ENCODE results near the gene NDRG3. TPM values are rescaled to one million over a fixed set of nuclear protein-coding genes. Genes with fewer than 3 reads are reported as not detected.

NDRG3 gene
- polyA plus RNA-seq, 1 experiment: 39.5 TPM

DNA sequence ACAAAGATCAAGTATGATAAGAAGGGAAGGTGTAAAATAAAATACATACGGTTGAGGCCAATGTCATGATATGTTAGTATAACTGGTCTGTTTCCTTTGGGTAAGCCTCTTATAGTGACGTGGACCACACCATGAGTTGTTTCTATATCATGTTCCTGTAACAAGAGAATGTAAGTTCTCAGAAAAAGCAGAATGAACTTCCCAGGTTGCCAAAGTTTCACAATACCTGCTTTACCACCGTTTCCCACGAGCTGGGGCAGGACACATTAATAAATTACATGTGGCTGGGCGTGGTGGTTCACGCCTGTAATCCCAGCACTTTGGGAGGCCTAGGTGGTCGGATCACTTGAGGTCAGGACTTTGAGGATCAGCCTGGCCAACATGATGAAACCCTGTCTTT is 57.3 kb downstream of the NDRG3 start:
- Histone ChIP-seq H3K27ac (ENCODE audit: low read depth, low read length) (no peak overlapping the region), H3K27me3 (ENCODE audit: control insufficient read depth, insufficient read depth, low read length) (no peaks in the 10 kb centered on the region), H3K4me3 (ENCODE audit: low read depth, low read length) (no peak overlapping the region), H3K9me3 (ENCODE audit: control insufficient read depth, insufficient read depth, low read length) (no peaks in the 10 kb centered on the region)
- ChIA-PET CTCF (interaction anchor here (0.7 kb wide), 1 partner anchor 14 kb away, joined by 3 read pairs; no protein-coding TSS in a partner anchor), POLR2A (no interaction called here)
- TF ChIP-seq, protein P1, sequence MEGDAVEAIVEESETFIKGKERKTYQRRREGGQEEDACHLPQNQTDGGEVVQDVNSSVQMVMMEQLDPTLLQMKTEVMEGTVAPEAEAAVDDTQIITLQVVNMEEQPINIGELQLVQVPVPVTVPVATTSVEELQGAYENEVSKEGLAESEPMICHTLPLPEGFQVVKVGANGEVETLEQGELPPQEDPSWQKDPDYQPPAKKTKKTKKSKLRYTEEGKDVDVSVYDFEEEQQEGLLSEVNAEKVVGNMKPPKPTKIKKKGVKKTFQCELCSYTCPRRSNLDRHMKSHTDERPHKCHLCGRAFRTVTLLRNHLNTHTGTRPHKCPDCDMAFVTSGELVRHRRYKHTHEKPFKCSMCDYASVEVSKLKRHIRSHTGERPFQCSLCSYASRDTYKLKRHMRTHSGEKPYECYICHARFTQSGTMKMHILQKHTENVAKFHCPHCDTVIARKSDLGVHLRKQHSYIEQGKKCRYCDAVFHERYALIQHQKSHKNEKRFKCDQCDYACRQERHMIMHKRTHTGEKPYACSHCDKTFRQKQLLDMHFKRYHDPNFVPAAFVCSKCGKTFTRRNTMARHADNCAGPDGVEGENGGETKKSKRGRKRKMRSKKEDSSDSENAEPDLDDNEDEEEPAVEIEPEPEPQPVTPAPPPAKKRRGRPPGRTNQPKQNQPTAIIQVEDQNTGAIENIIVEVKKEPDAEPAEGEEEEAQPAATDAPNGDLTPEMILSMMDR (IDR thresholded peaks at IDR 0.05; ENCODE audit: low read depth, low read length): no peak
- no peak for DNase-seq (ENCODE audit: low read depth, low spot score)

DNA sequence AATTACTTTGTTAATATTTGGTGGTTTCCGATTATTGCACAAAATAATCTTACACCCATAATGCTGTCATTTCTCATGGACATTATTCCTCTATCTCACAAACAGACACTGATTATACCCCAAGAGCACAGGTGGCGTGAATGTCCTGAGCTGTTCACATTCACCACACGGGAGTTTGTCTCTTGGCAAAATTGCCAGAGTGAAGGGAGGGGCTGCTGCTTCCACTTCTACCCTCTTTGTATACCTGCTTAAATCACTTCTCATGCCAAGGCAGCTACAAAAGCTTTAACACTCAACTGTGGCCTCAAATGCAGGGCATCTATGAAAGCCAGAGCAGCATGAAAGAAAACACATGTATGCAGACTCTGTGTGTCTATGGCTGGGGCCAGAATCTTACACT is 58.0 kb downstream of the NDRG3 start:
- Histone ChIP-seq H3K9me3 (ENCODE audit: control insufficient read depth, insufficient read depth, low read length) (no peaks in the 10 kb centered on the region), H3K27me3 (ENCODE audit: control insufficient read depth, insufficient read depth, low read length) (no peaks in the 10 kb centered on the region), H3K4me3 (ENCODE audit: low read depth, low read length) (no peak overlapping the region), H3K27ac (ENCODE audit: low read depth, low read length) (no peak overlapping the region)
- TF ChIP-seq, protein P1 (IDR thresholded peaks at IDR 0.05; ENCODE audit: low read depth, low read length): no peak
- ChIA-PET CTCF (interaction anchor here (0.7 kb wide), 1 partner anchor 14 kb away, joined by 3 read pairs; no protein-coding TSS in a partner anchor), POLR2A (no interaction called here)
- DNase-seq (ENCODE audit: low read depth, low spot score): no peak

DNA sequence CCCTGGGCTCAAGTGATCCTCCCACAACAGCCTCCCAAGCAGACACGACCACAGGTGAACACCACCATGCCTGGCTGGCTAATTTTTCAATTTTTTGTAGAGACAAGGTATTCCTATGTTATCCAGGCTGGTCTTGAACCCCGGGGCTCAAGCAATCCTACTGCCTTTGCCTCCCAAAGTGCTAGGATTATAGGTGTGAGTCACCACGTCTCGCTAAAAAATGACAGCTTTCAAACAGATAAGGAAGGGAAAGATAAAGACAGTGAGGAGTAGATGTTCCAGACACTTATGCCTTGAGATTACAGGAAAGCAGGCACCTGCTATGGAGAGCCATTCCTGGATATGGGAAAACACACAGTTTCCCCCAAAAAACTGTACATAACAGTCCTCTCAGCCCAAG is 58.9 kb downstream of the NDRG3 start:
- no peak overlapping the region for H3K27ac ChIP-seq (ENCODE audit: low read depth, low read length)

DNA sequence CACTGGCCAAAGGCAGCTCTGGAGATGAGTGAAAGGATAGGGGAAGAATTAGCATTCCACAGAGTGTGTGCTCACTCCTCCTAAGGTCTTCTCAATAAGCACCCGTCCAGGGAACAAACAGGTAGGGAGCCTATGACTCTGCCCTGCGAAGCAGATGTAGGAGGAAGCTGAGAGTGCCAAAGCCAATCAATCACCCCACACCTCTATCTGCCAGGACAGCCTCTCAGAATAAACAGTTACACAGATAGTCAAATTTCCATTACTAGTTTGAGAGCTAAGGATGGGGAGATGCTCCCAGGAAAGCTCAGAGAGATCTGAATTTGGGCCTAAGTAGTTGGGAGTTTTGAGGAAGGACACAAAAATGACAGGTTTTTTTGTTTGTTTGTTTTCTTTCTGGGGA is 59.4 kb downstream of the NDRG3 start:
- CTCF ChIA-PET: no interaction called here
- H3K27me3 ChIP-seq (ENCODE audit: control insufficient read depth, insufficient read depth, low read length): no peaks in the 10 kb centered on the region
- H3K9me3 ChIP-seq (ENCODE audit: control insufficient read depth, insufficient read depth, low read length): no peaks in the 10 kb centered on the region
- TF ChIP-seq, protein P1 (IDR thresholded peaks at IDR 0.05; ENCODE audit: low read depth, low read length): no peak
- H3K27ac ChIP-seq (ENCODE audit: low read depth, low read length): no peak overlapping the region
- DNase-seq (ENCODE audit: low read depth, low spot score): no peak
- POLR2A ChIA-PET: no interaction called here
- no peak overlapping the region for H3K4me3 ChIP-seq (ENCODE audit: low read depth, low read length)

More for the DNA sequence above, 58.9 kb downstream of the NDRG3 start:
- DNase-seq (ENCODE audit: low read depth, low spot score): no peak
- H3K9me3 ChIP-seq (ENCODE audit: control insufficient read depth, insufficient read depth, low read length): no peaks in the 10 kb centered on the region
- H3K27me3 ChIP-seq (ENCODE audit: control insufficient read depth, insufficient read depth, low read length): no peaks in the 10 kb centered on the region
- ChIA-PET POLR2A (no interaction called here), CTCF (no interaction called here)
- TF ChIP-seq, protein P1 (IDR thresholded peaks at IDR 0.05; ENCODE audit: low read depth, low read length): no peak
- H3K4me3 ChIP-seq (ENCODE audit: low read depth, low read length): no peak overlapping the region

DNA sequence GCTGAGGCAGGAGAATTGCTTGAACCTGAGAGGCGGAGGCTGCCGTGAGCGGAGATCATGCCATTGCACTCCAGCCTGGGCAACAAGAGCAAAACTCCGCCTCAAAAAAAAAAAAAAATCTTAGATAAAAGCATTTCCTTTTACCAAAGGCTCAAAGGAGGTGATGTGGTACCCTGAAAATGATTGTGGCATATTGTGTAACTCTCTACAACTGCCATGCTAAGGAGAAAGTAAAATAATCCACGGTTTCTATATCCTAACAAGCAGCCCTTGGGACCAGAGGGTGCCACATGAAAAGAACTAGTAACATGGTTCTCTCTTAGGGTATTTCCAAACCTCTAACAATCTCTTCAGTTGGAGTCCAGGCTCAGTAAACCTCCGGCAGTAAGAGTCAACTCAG is 61.1 kb downstream of the NDRG3 start:
- H3K9me3 ChIP-seq (ENCODE audit: control insufficient read depth, insufficient read depth, low read length): no peaks in the 10 kb centered on the region
- CTCF ChIA-PET: no interaction called here

More for the DNA sequence above, 61.1 kb downstream of the NDRG3 start:
- H3K27ac ChIP-seq (ENCODE audit: low read depth, low read length): no peak overlapping the region
- no peaks in the 10 kb centered on the region for H3K27me3 ChIP-seq (ENCODE audit: control insufficient read depth, insufficient read depth, low read length)
- TF ChIP-seq, protein P1 (IDR thresholded peaks at IDR 0.05; ENCODE audit: low read depth, low read length): no peak
- no peak overlapping the region for H3K4me3 ChIP-seq (ENCODE audit: low read depth, low read length)
- DNase-seq (ENCODE audit: low read depth, low spot score): no peak
- POLR2A ChIA-PET: interaction anchor here (0.7 kb wide), 1 partner anchor 381 kb away, joined by 3 read pairs; no protein-coding TSS in a partner anchor
